Measurements from ENCODE around the gene RHOT2.

The RHOT2 gene

DNA sequence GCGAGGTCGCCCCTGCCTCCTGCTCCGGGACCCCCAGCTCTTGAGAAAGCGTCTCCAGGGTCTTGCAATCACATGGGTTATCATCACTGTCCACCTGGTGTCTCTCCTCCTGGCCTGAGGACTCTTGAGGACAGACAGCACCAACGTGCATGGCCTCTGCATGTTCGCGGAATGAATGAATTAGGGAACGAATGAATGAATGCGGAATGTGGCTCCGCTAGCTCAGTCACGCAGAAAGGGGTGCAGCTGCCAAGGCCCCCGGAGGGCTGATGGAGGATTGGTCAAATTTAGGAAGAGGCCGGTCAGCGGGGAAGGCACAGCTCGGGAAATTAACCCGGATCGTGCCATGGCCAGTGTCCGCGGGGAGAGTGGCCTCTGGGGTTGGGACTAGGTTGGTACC is 34.4 kb downstream of the RHOT2 start:
- no peak for DNase-seq

DNA sequence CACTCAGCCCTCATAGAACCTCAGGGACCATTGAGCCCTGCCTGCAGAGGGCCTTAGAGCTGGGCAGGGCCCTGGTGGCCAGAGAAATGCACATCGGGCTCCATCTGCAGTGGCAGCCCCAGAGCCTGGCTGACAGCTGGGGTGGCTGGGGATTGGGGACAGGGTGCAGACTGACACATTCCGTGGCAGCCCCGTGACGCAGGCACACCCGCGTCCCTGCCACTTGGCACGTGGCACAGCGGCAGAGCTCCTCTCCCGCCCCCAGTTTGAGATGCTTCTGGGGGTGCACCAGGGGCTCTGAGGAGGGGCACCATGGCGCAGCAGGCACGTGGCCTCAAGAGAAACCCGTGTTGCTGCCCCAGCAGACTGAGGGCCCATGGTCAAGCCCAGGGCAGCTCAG is 35.5 kb downstream of the RHOT2 start:
- no peak for DNase-seq

DNA sequence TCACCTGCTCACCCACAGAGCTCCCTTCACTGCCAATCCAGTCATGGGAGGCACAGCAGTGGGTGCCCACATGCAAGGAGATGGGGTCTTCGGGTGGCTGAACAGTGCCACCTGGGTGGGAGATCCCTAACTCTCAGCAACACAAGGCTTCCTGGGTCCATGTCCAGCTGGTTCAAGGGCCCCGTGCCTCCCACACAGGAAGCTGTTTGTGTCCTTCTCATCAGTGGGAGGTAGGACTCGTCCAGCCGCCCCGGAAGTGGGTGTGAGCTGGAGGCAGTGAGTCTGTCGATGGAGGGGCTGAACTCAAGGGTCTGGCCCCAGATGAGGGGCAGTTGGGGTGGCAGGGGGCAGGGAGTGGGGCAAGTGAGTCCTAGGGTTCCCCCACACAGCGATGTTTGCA is 36.1 kb downstream of the RHOT2 start:
- DNase-seq = no peak

DNA sequence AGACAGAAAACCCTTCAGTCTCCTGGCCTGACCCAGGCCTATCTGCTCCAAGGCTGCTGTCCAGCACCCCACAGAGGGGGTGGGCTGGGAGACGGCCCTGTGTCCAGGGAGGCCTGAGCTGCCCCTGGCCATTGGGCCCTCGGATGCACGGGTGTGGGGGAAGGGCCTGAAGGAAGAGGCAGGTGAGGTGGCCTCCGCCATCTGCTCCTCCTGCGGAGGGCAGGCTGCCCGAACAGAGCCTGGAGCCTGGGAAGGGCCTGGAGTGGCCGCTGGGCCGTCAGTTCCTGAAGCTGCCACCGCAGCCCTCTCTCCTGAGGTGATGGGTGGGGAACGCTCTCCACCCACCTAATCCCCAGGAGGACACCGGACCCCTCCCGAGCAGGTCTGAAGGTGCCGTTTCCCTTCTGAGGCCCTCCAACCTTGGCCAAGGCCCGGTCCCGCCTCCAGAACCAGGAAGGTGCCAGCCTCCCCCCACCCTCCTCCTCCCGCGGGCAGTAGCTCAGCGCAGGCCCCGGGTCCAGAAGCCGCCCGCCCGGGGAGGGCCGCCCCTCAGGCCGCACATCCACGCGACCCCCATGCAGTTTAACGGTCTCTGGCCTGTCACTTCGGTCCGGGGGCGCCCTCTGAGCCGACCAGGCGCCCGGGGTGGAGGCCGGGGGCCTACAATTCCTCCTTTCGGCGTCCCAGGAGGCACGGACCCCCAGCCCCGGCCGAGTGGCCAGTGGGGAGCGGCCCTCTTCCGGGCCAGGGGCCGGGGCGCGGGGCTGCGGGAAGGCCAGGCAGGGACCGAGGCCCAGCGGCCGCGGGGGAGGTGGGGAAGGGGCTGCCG is 36.8 kb downstream of the RHOT2 start:
- no peak for DNase-seq

DNA sequence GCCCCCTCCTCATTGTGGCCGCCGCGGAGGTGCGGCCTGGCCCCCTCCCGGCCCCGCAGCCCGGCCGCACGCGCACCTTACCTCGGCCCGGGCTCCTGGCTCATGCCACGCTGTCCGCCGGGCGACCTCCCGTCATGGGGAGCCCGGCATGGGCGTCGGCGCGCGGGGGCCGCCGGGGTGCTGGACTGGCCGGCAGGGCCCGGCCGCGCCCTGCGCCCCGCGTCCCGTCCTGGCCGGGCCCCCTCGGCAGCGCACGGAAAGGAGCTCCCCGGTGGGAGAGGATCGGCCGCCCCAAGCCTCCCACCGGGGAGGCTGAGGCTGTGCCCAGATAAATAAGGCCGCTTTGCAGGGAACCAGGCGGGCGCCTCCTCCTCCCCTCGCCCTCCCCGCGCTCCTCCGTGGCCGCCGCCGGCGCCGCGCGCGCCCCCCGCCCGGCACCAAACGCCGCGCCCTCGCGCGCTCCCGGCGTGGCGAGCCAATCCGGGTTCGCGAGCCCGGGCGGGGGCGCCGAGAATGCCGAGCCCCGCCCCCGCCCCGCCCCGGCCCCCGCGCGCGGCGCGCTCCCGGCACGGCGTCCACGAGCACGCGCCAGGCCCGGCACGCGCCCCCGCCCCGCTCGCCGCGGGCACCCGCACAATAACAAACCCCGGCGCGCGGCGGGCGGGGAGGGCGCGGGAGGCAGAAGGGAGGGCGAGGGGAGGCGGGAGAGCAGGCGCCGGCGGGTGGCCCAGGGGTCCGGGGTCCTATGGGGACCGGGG is 37.7 kb downstream of the RHOT2 start, which contains the start of gene FBXL16:
TSS of gene FBXL16 (minus strand) at position 371 of the 758 bp plus-strand sequence. CDS start 8,396 bp downstream, outside the sequence.
- DNase-seq = no peak

DNA sequence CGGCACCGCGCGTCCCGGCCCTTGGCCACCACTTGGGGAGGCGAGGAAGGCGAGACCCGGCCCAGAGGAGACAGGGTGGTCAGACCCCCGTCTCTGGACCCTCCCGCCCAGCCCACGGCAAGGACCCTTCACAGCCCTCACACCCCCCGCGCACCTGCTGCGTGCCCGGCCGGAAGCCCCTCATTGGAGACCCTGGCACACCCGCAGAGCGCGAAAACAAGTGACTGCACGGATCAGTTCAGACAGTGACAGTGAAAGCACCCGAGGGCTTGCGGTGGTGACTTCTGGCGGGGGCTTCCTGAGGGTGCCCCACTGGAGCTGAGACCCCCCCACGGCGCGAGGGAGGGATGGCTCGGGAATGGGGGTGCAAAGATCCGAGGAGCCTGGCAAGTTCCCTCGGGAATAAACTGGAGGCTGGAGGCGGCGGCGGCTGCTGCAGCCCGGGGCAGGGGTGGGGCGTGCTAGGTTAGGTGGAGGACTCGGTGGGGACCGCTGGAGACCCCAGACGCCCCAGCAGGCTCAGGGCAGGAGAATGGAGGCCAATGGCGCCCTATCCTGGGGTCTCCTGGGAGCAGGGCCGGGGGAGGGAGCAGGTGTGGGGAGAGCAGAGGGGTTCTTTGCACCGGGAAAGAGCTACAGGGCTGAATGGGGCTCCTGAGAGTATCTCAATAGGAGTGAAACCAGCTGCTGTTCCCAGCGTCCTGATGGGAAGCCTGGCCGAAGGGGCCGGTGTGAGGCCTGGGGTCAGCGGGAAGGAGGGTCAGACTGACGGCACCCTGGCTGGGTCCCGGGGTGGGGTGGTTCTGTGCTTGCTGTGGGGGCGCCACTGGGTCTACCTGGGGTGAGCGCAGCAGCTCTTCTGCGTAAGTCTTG is 38.5 kb downstream of the RHOT2 start:
- no peak for DNase-seq

DNA sequence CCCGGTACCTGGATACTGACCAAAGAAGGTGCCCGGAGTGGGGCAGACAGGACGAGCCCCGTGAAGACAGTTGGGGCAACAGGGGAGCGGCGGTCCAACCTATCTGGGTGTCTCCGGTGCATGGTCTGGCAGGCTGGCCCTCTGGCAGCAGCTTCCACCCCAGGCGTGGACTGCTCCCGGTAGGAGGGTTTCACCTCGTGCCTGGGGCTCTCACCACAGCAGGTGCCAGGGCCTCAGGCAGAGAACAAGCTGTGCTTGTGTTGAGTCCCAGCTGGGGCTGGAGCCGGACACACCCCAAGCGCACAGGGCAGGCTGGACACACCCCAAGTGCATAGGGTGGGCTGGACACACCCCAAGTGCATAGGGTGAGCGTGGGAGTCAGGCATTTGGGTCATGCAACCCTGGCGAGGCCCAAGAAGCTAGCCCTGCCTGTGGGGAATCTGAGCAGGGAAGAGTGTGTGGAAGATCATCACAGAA is 39.2 kb downstream of the RHOT2 start:
- DNase-seq = no peak

DNA sequence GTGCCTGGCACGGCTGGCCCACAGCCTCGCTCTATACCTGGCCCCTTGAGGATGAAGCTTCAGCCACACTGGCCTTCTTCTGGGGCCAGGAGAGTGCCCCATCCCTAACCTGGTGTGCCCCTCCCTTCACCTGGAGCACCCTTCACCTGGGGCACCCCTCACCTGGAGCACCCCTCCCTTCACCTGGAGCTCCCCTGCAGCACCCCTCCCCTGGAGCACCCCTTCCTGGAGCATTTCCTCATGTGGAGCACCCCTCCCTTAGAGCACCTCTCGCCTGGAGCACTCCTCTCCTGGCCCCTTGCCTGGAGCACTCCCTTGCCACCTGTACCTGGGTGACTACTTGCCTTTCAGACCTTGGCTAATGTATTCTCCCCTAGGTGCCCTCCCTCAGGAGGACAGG is 40.1 kb downstream of the RHOT2 start:
- DNase-seq = no peak

DNA sequence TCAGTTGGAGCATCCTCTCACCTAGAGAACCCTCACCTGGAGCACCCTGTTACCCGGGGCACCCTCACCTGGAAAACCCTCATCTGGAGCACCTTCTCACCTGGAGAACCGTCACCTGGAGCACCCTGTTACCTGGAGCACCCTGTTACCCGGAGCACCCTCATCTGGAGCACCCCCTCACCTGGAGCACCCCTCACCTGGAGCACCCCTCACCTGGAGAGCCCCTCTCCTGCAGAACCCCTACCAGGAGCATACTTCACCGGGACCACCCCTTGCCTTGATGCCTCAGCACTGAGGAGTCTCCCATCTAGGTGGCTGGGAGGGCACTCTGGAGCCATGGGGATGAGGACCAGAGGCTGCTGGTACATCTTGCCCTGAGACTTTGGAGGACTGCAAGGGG is 41.0 kb downstream of the RHOT2 start:
- no peak for DNase-seq

DNA sequence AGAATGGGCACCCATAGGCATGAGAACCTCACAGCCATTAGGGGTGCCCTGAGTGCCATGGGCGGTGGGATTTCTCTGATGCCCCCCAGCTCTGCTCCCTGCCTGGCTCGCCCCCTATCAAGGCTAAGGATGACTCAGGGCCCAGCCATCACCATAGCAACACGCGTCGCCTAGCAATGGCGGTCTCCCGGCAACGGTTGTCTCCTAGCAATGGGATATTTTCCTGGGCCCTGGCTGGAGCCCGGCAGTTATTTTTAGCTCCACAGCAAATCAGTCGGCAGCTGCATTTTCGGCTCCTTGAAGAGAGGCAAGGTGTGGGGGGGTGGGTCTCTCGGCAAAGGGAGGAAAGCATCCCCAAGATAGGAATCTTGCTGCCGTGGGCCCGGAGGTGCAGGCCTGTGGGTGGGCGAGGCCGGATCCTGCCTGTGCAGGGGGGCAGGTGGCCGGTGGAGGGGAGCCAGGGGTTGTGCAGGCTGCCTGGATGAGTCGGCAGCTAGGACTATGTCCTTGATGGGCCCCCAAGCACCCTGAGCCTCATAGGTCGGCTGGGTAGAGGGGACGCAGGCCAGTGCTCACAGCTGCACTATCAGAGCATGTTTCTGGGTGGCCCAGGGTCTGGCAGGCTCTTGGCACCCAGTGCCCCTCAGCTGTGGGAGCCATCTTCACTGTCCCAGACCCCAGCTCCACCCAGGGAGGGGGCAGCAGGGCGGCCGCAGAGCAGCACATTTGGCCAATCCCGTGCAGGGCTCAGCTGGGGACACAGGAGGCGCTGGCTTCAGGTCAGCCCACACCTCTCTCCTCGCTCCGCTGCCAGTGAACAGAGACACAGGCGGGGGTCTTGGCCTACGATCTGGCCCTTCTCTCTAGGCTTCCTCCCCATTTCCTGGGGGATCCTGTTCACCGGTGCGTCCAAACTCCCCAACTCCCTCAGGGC is 41.9 kb downstream of the RHOT2 start:
- DNase-seq = no peak

DNA sequence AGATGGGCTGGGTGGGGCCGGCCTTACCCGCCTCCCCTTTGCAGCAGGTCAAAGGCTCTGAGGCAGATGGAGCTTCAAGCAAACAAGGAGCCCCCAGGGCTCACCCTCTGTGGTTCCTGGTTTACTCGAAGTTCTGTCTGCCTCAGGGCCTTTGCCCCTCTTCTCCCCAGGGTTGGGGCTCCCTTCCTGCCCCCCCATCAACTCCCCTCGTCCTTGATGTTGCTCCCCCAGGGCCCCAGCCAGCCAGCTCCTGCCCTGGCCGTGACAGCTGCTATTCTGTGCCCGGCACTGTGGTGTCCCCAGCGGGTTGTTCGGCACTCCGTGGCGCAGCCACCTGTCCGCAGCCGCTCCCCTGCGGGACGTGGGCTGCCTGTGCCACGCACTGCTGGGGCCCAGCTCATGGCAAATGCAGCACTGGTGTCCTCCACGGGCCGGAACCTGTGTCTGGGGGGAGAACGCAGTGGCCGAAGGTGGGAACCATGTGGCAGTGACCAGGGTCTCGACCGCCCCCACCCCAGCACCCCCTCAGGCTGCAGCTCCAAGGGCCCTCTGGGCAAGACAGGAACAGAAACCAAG is 42.7 kb downstream of the RHOT2 start:
- no peak for DNase-seq

DNA sequence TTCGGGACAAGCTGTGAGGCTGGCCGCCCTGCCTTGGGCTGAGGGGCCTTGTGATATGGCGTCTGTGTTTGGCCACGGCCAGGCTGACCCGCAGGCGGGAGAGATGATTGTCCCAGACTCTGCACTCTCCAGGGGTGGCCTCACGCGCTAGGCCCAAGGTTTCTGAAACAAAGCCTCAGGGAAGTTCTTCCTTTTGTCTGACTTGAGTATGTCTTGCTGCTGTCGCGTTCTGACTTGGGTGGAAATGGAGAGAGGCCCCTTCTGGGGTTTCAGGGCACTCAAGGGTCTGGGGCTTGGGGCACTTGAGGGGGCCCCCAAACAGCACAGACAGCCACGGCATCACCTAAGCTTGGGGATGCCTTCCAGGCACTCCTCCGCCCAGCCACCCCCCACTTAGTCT is 43.2 kb downstream of the RHOT2 start:
- DNase-seq = no peak

DNA sequence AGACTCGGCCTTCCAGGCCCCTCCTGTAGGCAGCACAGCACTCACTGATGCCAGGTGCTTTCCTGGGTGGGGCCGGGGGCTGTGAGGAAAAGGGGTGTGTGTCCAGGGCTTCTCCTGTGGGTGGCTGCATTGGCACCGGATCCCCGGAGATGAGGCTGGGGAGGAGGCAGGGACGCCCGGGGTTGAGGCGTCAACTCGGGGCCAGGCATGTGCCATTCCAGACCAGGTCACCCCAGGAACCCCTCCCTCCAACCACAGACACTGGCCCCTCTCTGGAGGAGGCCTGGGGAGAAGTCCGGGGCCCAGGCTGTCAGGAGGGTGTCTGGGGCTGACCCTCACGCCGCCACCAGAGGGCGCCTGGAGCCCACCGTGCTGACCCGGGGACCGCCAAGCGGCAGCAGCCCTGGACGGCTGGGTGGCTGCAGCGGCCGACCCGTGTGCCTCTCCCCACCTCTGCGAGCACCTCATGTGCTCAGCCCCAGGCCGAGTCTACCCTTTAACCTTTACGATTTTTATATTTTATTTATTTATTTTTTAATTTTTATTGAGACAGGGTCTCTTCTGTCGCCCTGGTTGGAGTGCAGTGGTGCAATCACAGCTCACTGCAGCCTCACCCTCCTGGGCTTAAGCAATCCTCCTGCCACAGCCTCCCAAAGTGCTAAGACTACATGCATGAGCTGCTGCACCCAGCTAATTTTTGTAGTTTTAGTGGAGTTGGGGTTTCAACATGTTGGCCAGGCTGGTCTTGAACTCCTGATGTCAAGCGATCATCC is 43.8 kb downstream of the RHOT2 start:
- DNase-seq = peak; percentile 80

DNA sequence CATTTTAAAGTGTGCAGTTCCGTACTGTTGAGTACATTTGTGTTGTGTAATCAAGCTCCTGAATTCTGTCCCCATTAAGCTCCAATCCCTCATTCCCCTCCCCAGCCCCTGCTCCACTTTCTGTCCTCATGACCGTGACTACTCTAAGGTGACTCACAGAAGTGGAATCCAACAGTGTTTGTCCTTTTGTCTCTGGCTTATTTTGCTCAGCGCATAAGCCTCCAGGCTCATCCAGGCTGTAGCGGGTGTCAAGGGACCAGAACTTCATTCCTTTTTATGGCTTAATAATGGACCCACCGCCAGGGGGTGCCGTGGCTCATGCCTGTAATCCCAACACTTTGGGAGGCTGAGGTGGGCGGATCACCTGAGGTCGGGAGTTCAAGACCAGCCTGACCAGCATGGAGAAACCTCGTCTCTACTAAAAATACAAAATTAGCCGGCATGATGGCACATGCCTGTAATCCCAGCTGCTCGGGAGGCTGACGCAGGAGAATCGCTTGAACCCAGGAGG is 44.9 kb downstream of the RHOT2 start:
- peak; percentile 56 for DNase-seq

DNA sequence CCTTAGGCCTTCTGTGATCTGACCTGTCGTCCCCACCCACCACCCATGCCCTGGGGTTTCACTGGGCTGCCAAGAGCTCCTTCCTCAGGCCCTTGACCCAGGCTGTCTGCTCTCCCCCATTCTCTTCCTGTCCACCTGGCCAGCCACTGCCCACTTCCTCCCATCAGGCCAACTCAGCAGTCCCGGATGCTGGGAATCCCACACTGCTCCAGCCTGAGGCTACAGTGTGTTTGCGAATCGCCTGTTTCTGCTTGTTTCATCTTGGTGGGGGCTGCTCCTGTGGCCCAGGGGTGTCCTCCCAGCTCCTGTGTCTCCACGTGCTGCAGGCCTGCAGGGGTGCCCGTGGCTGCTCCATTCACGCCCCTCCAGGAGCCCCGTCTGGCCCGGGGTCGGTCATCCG is 46.1 kb downstream of the RHOT2 start:
- DNase-seq = no peak

DNA sequence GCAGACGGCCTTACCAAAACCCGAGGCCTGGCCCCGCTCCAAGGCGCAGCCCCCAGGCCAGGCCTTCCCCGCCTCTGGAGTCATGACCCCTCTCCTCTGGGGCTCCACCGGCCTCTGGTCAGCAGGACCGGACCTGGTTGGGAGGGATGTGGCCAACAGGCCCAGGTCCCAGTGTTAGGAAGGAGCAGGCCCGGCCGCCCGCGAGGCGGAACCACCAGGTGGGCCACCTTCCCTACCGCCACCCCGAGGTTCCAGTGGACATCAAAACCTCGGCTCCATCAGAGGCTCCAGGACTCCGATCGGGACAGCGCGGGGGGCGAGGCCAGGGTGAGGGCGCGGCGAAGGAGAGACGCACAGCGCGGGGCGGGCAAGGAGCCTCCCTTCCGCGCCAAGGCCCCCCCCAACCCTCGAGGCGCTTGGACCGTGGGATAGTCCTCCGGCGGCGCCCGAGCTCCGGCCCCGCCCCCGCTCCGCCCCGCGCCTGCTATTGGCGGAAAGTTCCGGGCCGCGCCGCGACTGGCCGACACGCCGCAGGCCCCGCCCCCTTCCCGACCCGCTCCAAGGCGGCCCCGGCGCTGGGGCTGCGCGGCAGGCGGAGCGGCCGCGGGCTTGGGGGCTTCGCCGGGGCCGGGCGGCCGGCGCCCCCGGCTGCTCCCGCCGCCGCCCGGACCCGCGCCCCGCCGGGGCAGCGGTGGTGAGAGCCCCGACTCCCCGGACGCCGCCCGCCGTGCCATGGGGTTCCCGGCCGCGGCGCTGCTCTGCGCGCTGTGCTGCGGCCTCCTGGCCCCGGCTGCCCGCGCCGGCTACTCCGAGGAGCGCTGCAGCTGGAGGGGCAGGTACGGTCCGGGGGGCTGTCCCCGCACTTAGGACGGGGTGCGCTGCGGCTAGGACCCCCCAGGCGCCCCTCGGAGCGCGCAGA is 46.9 kb downstream of the RHOT2 start, which contains the start of gene METRN:
TSS of gene METRN (plus strand) at position 561 of the 919 bp plus-strand sequence. CDS start at position 733, 172 bp downstream.
- peak; percentile 92 for DNase-seq

DNA sequence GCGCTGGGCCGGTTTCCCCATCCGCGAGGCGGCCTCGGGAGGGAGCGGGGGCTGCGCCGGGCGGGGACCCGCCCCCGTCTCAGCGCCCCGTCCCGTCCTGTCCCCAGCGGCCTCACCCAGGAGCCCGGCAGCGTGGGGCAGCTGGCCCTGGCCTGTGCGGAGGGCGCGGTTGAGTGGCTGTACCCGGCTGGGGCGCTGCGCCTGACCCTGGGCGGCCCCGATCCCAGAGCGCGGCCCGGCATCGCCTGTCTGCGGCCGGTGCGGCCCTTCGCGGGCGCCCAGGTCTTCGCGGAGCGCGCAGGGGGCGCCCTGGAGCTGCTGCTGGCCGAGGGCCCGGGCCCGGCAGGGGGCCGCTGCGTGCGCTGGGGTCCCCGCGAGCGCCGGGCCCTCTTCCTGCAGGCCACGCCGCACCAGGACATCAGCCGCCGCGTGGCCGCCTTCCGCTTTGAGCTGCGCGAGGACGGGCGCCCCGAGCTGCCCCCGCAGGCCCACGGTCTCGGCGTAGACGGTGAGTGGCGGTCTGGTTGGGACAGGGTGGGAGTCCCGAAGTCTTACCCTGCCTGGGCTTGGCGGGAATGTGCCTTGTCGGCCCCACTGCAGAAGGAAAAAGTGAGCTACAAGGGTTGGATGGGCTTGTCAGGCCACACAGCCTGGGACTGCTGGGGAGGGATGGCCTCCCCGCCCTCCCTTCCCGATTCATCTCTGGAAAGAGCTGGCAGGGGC is 47.7 kb downstream of the RHOT2 start:
- DNase-seq = no peak

DNA sequence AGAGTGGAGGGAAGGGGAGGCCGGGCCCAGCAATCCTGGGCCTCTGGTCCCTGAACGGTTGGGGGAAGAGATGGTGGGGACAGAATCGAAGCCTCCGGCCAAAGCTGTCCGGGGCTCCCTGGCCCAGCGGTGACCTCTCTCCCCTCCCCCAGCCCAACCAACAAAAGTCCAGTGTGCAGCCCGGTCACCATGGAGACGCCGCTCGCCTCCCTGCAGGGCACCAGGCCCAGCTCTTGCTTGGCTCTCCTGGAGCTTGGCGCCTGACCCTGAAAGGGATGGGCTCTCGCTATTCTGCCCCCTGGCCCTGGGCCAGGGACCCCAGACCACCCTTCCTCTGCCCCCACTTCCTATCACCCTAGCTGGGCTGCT is 48.3 kb downstream of the RHOT2 start:
- no peak for DNase-seq

Data from activated naive CD4-positive, alpha-beta T cell treated with anti-CD3 and anti-CD28 coated beads, Interleukin-2, amount 50 U/mL, for 16 hours (primary cell).